OCI-LY7 (cell line): ENCODE measurements around the gene GOLGA6L25. TPM values are rescaled to one million over a fixed set of nuclear protein-coding genes. Genes with fewer than 3 reads are reported as not detected.
"Not testable (repeated sequence)": the region's sequence is repeated elsewhere in the genome, so short reads cannot be mapped to it uniquely, and the experiment has no call there.

ENCODE experiments used
- BruUV-seq: library from RNA; stranded (reverse); fragments of 400-500 nt; replicated peaks from 2 replicates; lab custom pipeline; 2021; lab: Mats Ljungman, UMichigan
- CTCF ChIA-PET: fragments of 300-600 bp; sonication (Branson Sonifier 250); formaldehyde crosslinking; loops from one replicate; lab custom pipeline; 2022; ENCODE audit warnings: antibody characterized with exemption; ENCODE audit not compliant: unreplicated experiment; lab: Charles Lee
- POLR2A ChIA-PET: fragments of 300-600 bp; sonication (Branson Sonifier 250); formaldehyde crosslinking; loops from one replicate; lab custom pipeline; 2022; ENCODE audit warnings: antibody characterized with exemption; lab: Charles Lee
- DNase-seq: peaks from one replicate; pipeline ENCODE4 v3.0.0-alpha.2; 2015; ENCODE audit warnings: low spot score
- H2AFZ ChIP-seq: fragments of 200-600 bp; sonication (generic), shearing (Covaris generic); 2 replicates; pipeline ENCODE4 v1.6.1; 2014; ENCODE audit warnings: mild to moderate bottlenecking, antibody characterized with exemption, low read length, moderate library complexity
- H3K27ac ChIP-seq: fragments of 200-600 bp; sonication (generic); 2 replicates; pipeline ENCODE4 v1.5.1; 2014; ENCODE audit warnings: mixed run types, low read depth, mild to moderate bottlenecking, moderate library complexity, low read length, inconsistent platforms; ENCODE audit not compliant: poor library complexity, severe bottlenecking
- H3K36me3 ChIP-seq: fragments of 200-600 bp; sonication (generic); 2 replicates; pipeline ENCODE4 v1.6.1; 2014; ENCODE audit warnings: mild to moderate bottlenecking, antibody characterized with exemption, low read length, moderate library complexity, mixed read lengths; ENCODE audit not compliant: insufficient read depth
- H3K4me1 ChIP-seq: fragments of 200-600 bp; sonication (generic); 2 replicates; pipeline ENCODE4 v1.5.1; 2014; ENCODE audit warnings: mild to moderate bottlenecking, low read length; ENCODE audit not compliant: insufficient read depth, poor library complexity, severe bottlenecking
- H3K4me2 ChIP-seq: fragments of 200-600 bp; sonication (generic); 2 replicates; pipeline ENCODE4 v1.6.1; 2014; ENCODE audit warnings: mild to moderate bottlenecking, low read length
- H3K4me3 ChIP-seq: fragments of 200-600 bp; sonication (generic); 2 replicates; pipeline ENCODE4 v1.5.1; 2014; ENCODE audit warnings: mild to moderate bottlenecking, low read depth, low read length; ENCODE audit not compliant: poor library complexity, severe bottlenecking
- H3K79me2 ChIP-seq: fragments of 200-600 bp; sonication (generic); 2 replicates; pipeline ENCODE4 v1.6.1; 2016; ENCODE audit warnings: low read depth, mild to moderate bottlenecking, low read length, moderate library complexity, mixed read lengths; ENCODE audit not compliant: insufficient read depth
- H3K9me2 ChIP-seq: fragments of 200-600 bp; sonication (generic); 2 replicates; pipeline ENCODE4 v1.6.1; 2016; ENCODE audit warnings: mild to moderate bottlenecking, low read length, mixed read lengths; ENCODE audit not compliant: insufficient read depth
- H3K9me3 ChIP-seq: fragments of 200-600 bp; sonication (generic); 2 replicates; pipeline ENCODE4 v1.6.1; 2014; ENCODE audit warnings: mild to moderate bottlenecking, mixed run types, low read length, mixed read lengths
- H4K20me1 ChIP-seq: fragments of 200-600 bp; sonication (generic); 2 replicates; pipeline ENCODE4 v1.6.1; 2014; ENCODE audit warnings: mild to moderate bottlenecking, antibody characterized with exemption, low read length, moderate library complexity, mixed read lengths; ENCODE audit not compliant: insufficient read depth
- intact Hi-C: fragments of 100-400 bp; cut with micrococcal nuclease; formaldehyde crosslinking; loops from one replicate; pipeline ENCODE4 v1.10.0; 2022; ENCODE audit not compliant: unreplicated experiment
- small RNA-seq: library from RNA; depleted of rRNA; stranded (forward); fragments of <200 nt; gene quantifications from one replicate; pipeline ENCODE3, GENCODE V24; 2014
- total RNA-seq, 2 experiments: library from RNA; depleted of rRNA in 1 of 2; stranded (reverse); fragments of >200 nt in 1 of 2; shearing (Covaris generic) in 1 of 2; gene quantifications; 2 replicates each; pipeline ENCODE4 v1.2.3, GENCODE V29; 2014 to 2022

Gene GOLGA6L25
- total RNA-seq, 2 experiments from 2014 or later = not detected

- H3K4me1 ChIP-seq, H3K4me2 ChIP-seq, CTCF ChIA-PET, POLR2A ChIA-PET, H3K36me3 ChIP-seq, H4K20me1 ChIP-seq, H3K9me2 ChIP-seq, BruUV-seq, H2AFZ ChIP-seq, H3K79me2 ChIP-seq, H3K9me3 ChIP-seq, DNase-seq, H3K4me3 ChIP-seq, H3K27ac ChIP-seq, intact Hi-C loops: not testable (repeated sequence)
Measured at GRCh38 chr15:28602152-28602551, 48.8 kb downstream of the GOLGA6L25 start.

Small RNAs within 50 kb of the gene (small RNA-seq; reads per million reads assigned to genes)
- gene AC138749.2 (not detected), gene RF00017 (not detected)

Other genes starting within 250 kb of the GOLGA6L25 start
- gene HERC2, start 231.4 kb upstream of the GOLGA6L25 start, total RNA-seq (2014; rRNA removed; shearing (Covaris generic)) = 45.9 and 55.5 TPM in 2 replicates
- gene HERC2, start 231.4 kb upstream of the GOLGA6L25 start, total RNA-seq (2022) = 94.0 and 102 TPM in 2 replicates
- gene GOLGA6L24, start 195.5 kb upstream of the GOLGA6L25 start, total RNA-seq (2014; rRNA removed; shearing (Covaris generic)) = not detected in 2 replicates
- gene GOLGA6L24, start 195.5 kb upstream of the GOLGA6L25 start, total RNA-seq (2022) = not detected in 2 replicates
- gene GOLGA8F, start 174.9 kb upstream of the GOLGA6L25 start, total RNA-seq (2014; rRNA removed; shearing (Covaris generic)) = not detected in 2 replicates
- not detected in 2 replicates for gene GOLGA8F, start 174.9 kb upstream of the GOLGA6L25 start, total RNA-seq (2022)
- gene GOLGA8G, start 20.6 kb upstream of the GOLGA6L25 start, total RNA-seq (2014; rRNA removed; shearing (Covaris generic)) = not detected in 2 replicates
- not detected in 2 replicates for gene GOLGA8G, start 20.6 kb upstream of the GOLGA6L25 start, total RNA-seq (2022)
- gene GOLGA8M, start 158.9 kb downstream of the GOLGA6L25 start, total RNA-seq (2014; rRNA removed; shearing (Covaris generic)) = not detected in 2 replicates
- gene GOLGA8M, start 158.9 kb downstream of the GOLGA6L25 start, total RNA-seq (2022) = not detected in 2 replicates